Stimulated activated CD4-positive, alpha-beta T cell treated with anti-CD3 and anti-CD28 coated beads, TNF-alpha, amount 100 ng/mL, for 24 hours (primary cell): ENCODE measurements around the gene KCNMA1.

Experiments used
- DNase-seq, 3 experiments: peaks; one replicate each; pipeline ENCODE4 v3.0.0-alpha.2; 2020; ENCODE audit warnings: low read depth in 3 of 3

Gene KCNMA1

DNA sequence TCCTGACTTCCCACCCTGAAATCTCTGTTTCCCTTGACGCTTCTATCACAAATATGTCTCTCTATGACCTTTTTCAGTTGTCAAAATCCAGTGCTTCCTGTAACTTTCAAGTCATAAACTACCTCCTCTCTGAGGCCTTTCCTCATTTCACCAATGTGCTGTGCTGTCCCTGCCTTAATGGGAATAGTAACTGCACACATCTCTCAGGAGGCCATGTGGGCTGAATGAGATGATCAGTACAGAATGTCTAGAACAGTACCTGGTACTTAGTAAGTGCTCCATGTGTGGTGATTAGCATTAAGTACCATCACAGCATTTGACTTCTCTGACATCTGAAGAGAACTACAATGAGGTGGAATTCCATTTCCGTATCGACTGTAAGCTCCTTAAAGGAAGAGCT lies 588.5 kb downstream of the KCNMA1 start:
- DNase-seq, result no peak

DNA sequence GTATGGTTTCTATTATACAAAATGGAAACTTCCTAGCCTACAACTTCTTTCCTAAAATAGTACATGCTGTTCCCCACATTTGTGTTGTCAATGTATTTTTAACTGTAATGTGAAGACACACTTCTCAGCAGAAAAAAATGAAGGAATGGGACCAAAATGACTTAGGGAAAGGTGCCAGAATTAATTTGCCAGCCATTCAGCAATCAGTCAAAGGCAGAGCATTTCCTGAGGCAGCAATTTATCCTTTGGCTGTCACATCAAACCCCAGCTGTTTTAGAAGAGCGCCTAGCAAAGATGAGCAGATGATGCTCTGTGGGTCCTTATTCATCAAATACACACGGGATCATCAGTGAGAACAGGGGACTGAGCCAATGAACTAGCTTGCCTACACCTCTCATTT lies 592.5 kb downstream of the KCNMA1 start:
- DNase-seq, result no peak

GRCh38 chr10:77043420-77043763 lies 594.2 kb downstream of the KCNMA1 start:
- DNase-seq, result no peak

DNA sequence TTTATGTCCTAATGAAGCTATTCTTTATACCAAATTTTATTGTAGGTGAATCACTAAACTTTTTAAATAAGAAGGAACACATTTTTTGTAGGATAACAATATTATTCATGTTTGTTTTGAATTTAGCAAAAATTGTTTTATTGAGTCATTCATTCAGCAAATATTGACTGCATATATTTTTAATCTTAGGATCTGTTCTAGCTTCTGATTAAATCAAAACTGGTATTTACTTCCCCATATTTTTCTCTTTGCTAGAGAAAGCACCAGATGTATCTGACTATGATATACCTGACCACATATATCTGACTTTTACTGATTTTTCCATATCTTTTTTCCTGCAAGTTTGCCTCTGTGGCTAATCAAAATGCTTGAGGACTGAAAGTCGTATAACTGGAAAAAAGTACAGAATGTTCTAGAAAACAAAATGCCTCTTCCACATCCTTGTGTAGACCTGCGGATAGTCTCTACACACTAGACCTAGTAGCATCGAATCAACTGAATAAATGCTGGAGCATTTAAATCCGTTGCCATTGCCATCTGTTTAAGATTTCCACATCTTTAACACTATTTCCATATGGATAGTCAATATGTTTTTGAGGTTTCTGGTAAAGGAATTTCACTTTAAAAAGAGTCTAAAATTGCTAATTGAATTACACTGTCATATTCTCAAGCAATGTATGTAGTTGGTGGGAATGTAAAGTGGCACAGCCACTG lies 594.7 kb downstream of the KCNMA1 start:
- no peak for DNase-seq

GRCh38 chr10:77041636-77042258 lies 595.9 kb downstream of the KCNMA1 start:
- DNase-seq, result no peak

DNA sequence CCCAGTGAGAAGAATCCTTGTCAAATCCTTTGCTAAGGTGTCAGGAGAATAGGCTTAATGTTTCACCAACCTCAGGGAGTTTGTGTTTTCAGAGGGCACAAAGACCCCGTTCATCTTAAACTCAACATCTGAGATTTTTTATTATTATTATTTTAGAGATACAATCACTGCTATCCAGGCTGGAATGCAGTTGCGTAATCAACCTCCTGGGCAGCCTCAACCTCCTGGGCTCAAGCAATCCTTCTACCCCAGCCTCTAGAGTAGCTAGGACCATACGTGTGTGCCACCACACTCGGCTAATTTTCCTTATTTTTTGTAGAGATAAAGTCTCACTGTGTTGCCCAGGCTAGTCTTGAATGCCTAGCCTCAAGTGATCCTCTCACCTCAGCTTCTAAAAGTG lies 599.2 kb downstream of the KCNMA1 start:
- no peak for DNase-seq

DNA sequence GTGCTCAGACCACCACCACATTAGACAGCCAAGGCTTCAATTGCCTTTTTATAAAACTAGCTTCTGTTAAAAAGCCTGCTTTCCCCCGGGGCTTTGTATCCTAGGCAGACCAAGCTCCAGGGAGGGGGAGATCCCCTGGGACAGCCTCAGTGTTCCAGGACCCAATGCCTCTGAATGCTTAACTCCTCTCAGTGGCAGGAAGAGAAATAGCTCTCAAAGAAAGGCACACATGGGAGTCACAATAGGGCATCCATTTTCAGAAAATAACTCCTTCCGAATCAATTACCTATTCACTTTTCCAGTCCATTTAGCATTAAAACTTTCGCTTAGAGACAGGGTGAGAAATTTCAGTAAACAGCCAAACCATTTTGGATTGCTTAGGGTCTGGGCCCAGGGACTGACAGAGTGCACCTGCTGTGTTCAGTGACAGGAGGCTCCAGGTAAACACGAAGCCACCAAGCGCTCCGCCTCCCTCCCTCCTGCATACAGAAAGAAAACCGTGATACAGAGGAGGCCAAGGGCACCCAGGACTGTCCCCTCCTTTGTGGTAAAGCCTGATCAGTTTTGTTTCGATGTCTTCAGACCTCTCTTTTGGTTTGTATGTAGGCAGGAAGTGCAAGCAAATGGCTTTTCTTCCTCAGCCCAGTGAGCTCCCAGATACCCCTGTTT lies 599.7 kb downstream of the KCNMA1 start:
- no peak for DNase-seq

DNA sequence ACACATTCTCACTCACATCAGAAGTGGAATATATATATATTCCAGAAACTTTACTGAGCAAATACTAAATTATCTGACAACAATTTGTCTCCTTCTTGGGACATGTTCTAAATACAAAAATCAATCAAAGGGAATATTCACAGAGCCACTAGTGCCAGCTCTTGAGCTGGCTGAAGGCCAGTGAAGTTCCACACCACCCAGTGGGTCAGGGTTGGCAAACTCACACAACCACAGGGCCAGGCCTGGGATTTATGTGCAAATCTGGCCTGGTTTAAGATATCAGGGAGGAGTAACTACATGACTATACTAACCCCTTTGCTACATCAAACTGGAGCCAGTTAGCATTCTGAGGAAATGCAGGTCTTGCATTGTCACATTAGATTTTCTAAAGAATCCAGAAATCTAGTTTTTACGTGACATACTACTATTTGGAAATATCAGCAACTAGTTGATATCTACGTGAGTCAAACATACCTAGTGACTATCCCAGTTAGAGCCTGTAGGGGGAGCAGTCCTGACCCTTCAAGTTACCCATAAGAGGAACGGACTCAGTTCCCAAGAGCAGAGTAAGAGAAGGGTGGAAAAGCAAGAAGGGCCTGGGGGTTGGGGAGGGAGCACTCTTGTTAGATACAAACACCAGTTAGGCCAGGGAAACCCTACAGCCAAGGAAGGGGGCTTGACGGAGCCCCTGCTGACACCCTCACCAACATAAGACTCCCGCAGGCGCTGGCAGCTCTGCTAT lies 600.4 kb downstream of the KCNMA1 start:
- DNase-seq, result no peak

- no peak for DNase-seq
Measured at GRCh38 chr10:77036276-77036675, 601.3 kb downstream of the KCNMA1 start.

DNA sequence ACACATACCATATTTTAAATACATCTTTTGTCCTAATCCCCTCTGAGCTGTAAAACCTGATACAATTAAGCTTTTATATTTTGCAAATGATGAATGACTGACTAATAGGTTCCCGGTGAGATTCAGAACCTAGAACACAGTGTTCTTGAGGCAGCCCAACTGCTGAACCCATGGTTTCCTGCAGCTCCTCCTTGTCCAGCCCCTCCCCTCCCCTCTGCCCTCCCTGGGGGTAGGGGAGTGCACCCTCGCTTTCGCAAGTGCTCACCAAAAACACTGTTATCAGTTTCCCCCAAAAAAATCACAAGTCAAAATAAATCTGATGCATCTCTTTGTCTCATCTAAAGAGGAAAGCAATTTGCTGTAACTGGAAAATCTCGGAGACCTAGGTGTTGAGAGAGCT lies 602.8 kb downstream of the KCNMA1 start:
- DNase-seq, result no peak

GRCh38 chr10:77034240-77034639 lies 603.4 kb downstream of the KCNMA1 start:
- DNase-seq, result no peak

DNA sequence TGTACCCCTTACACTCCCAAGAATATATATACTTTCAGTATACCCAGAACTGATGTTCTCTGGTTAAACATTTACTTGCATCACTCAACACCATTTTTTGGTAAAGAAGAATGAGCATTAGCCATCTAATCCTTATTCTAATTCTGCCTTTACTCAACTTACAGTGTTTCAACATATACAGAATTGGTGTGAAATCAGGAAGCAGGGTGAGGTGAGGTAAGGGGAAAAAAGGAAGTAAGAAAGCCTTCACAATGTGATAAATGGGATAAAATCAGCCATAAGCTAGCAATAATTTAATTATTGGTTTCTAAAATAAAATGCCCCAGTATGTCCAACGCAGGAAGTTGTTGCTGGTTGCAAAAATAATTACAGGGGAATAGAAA lies 605.4 kb downstream of the KCNMA1 start:
- no peak for DNase-seq

DNA sequence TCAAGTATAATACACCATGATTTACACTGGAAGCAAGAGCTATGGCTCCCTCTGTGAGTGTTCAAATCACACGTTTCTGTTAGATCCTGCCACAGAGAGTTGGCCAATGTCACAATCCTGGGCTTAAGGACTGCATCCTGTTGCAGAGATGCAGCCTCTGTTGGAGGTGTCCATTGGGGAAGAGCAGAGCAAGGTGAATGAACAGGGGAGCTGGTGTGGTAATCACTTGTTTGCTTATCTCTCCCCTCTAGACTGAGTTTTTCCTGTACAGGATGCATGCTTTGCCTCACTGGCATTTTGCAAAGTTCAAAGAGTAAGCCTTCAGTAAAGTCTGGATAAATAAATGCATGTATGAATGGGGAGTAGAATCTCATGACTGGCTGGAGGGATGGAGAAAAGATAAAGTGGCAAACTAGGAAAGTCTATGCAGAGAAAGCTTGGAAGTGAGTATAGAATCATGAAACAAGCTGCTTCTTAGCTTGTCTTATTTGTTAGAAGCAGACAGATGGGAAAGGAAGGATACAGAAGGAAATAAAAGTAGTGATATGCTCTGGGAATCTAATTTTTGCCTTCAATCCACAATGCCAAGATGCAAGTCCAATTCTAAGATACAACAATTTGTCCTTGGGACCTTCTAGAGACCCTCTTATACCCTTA lies 605.9 kb downstream of the KCNMA1 start:
- DNase-seq, result no peak

DNA sequence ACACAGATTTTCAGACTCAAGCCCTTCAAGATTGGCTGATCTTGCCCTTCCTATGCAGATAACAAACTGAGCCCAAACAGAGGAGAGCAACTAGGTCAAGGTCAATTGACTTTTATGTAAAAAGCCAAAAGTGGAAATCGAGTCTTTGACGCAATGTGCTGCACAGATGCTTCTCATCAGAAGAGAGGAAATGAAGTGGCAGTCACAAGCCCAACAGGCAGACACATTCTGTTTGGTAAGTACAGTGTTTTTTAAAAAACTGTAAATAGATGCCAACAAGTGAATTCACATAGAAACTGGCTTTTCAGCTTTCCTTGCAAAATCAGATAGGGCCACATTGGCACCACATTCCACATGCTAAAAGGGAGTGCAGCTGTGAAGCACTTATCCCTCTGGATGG lies 606.6 kb downstream of the KCNMA1 start:
- no peak for DNase-seq

DNA sequence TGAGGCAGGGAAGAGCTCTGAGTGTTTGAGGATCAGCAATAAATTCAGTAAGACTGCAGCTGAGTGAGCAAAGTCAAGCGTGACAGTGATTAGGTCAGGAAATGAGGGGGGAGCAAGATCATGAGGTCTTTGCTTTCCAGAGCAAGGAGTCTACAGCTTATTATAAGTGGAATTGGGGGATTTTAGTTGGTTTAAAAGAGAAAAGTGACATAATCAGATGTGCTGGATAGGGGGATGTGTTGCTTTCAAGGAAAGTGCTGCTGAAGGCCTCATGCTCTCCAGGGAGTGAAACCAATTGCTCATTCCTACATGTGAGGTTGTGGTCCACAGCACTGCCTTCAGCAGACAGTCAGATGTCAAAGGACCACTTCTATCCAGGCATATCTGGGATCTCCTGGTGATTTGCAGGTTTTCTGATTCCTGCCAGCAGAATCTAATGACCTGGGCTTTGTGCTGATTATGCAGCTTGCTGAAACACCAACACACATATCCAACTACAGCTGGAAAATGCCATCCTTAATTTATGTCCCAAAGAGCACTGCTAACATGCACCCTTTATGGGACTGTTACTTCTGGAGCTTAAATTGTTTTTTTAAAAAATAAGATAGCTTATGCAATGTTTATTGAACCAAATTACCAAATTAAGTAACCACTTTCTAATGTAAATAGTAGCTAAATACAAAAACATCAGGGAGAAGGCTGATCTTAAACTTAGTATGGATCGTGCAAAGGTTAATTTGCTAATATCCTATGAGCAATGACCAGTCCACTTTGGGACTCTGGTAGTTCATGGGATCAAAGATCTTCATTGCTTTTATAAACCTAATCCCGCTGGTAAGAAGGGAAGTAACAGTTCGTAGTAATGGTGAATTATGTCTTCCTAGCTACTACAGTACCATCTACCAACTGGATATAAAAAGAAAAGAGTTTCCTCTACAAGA lies 607.6 kb downstream of the KCNMA1 start:
- no peak for DNase-seq

DNA sequence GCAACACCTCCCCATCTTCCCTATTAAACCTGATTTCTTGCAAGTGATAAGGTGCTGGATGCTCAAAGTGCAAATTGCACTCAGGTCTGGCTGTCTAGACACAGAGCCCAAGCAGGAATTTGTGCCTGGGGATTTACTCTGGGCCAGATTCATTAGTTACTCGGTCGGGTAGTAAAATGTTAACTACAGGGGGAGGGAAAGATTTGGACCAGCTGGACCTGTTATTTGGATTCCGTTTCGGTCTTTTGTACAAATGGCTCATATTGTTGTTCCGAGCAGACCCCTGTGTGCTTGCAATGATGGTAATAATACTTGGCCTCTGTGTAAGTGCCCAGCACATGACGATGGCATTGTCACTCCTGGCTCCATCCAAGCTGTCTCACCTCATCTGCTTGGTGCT lies 609.6 kb downstream of the KCNMA1 start:
- no peak for DNase-seq

GRCh38 chr10:77027576-77027975 lies 610.0 kb downstream of the KCNMA1 start:
- DNase-seq, result no peak

- DNase-seq, result no peak
Measured at GRCh38 chr10:77027141-77027540, 610.5 kb downstream of the KCNMA1 start.

GRCh38 chr10:77026148-77026547 lies 611.5 kb downstream of the KCNMA1 start:
- DNase-seq, result no peak

- DNase-seq, result no peak
Measured at GRCh38 chr10:77024461-77024860, 613.1 kb downstream of the KCNMA1 start.

DNA sequence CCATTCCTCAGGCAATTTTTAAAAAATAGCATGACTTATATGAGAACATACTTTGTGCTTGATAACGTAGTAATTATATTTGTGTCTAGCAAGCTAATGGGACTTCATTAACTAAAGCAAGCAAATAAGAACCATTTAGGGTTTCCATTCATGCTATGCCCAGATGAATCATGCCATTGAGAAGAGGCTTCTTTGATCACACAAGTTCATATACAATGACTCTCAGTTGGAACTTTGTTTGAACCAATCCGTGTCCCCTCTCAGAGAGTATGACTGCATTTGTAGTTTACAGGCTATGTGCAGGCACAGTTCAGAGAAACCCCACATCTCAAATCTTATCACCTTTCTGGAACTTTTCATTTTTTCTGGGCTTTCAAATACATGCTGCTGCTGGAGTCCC lies 614.2 kb downstream of the KCNMA1 start:
- DNase-seq, result no peak
